H9 (cell line): Measurements from ENCODE around the gene TNFAIP2. TPM values are rescaled to one million over a fixed set of nuclear protein-coding genes. Genes with fewer than 3 reads are reported as not detected.

Experiments
- DNase-seq: peaks from one replicate; pipeline ENCODE4 v3.0.0-alpha.2; 2017
- H2AFZ ChIP-seq: one replicate; pipeline ENCODE4 v1.6.1; 2013; ENCODE audit warnings: mild to moderate bottlenecking, low read length, control low read depth, moderate library complexity
- H2AK5ac ChIP-seq: 2 replicates; pipeline ENCODE4 v1.6.1; 2013; ENCODE audit warnings: low read length, control low read depth, mixed read lengths; ENCODE audit not compliant: insufficient read length
- H2BK120ac ChIP-seq: one replicate; pipeline ENCODE4 v1.6.1; 2013; ENCODE audit warnings: low read depth, mild to moderate bottlenecking, low read length, control low read depth, inconsistent platforms; ENCODE audit not compliant: poor library complexity, severe bottlenecking
- H2BK12ac ChIP-seq: 2 replicates; pipeline ENCODE4 v1.6.1; 2013; ENCODE audit warnings: low read length, control low read depth, mixed read lengths, low read depth; ENCODE audit not compliant: insufficient read length
- H2BK15ac ChIP-seq: 2 replicates; pipeline ENCODE4 v1.6.1; 2013; ENCODE audit warnings: low read depth, low read length, control low read depth
- H2BK20ac ChIP-seq: one replicate; pipeline ENCODE4 v1.6.1; 2013; ENCODE audit warnings: low read depth, mild to moderate bottlenecking, low read length, control low read depth, inconsistent platforms; ENCODE audit not compliant: poor library complexity, severe bottlenecking
- H2BK5ac ChIP-seq: 2 replicates; pipeline ENCODE4 v1.6.1; 2013; ENCODE audit warnings: low read length, control low read depth, mixed read lengths; ENCODE audit not compliant: insufficient read length
- H3K14ac ChIP-seq: 2 replicates; pipeline ENCODE4 v1.6.1; 2013; ENCODE audit warnings: low read length, control low read depth; ENCODE audit not compliant: insufficient read depth
- H3K18ac ChIP-seq: 2 replicates; pipeline ENCODE4 v1.6.1; 2013; ENCODE audit warnings: low read depth, mild to moderate bottlenecking, mixed read lengths, low read length, control low read depth; ENCODE audit not compliant: insufficient read length
- H3K23ac ChIP-seq: 2 replicates; pipeline ENCODE4 v1.6.1; 2013; ENCODE audit warnings: low read length, control low read depth, mixed read lengths, low read depth; ENCODE audit not compliant: insufficient read length
- H3K23me2 ChIP-seq: 2 replicates; pipeline ENCODE4 v1.6.1; 2013; ENCODE audit warnings: low read depth, mild to moderate bottlenecking, mixed read lengths, low read length, control low read depth; ENCODE audit not compliant: insufficient read length, poor library complexity, severe bottlenecking
- H3K27ac ChIP-seq: 2 replicates; pipeline ENCODE4 v1.5.1; 2013; ENCODE audit warnings: low read length, control low read depth, mixed read lengths, low read depth; ENCODE audit not compliant: insufficient read length
- H3K27me3 ChIP-seq: 2 replicates; pipeline ENCODE4 v1.6.1; 2013; ENCODE audit warnings: low read length, control low read depth, inconsistent platforms; ENCODE audit not compliant: insufficient read depth
- H3K4ac ChIP-seq: 2 replicates; pipeline ENCODE4 v1.6.1; 2013; ENCODE audit warnings: low read depth, mild to moderate bottlenecking, control low read depth, inconsistent platforms, low read length, moderate library complexity
- H3K4me1 ChIP-seq: 2 replicates; pipeline ENCODE4 v1.6.1; 2013; ENCODE audit warnings: low read length, control low read depth, inconsistent platforms; ENCODE audit not compliant: insufficient read depth
- H3K4me2 ChIP-seq: 2 replicates; pipeline ENCODE4 v1.6.1; 2013; ENCODE audit warnings: low read length, control low read depth, mixed read lengths; ENCODE audit not compliant: insufficient read length, insufficient read depth
- H3K56ac ChIP-seq: 2 replicates; pipeline ENCODE4 v1.6.1; 2013; ENCODE audit warnings: low read depth, mild to moderate bottlenecking, mixed read lengths, low read length, control low read depth; ENCODE audit not compliant: insufficient read length
- H3K79me1 ChIP-seq: 2 replicates; pipeline ENCODE4 v1.6.1; 2013; ENCODE audit warnings: low read depth, mild to moderate bottlenecking, moderate library complexity, low read length, control low read depth, inconsistent platforms; ENCODE audit not compliant: insufficient read depth, poor library complexity, severe bottlenecking
- H3K79me2 ChIP-seq: 2 replicates; pipeline ENCODE4 v1.6.1; 2013; ENCODE audit warnings: low read length, control low read depth, inconsistent platforms; ENCODE audit not compliant: insufficient read depth
- H3K9ac ChIP-seq: 2 replicates; pipeline ENCODE4 v1.6.1; 2013; ENCODE audit warnings: low read length, control low read depth, mixed read lengths; ENCODE audit not compliant: insufficient read length; ENCODE audit errors: extremely low read depth
- H3K9me3 ChIP-seq: one replicate; pipeline ENCODE4 v1.6.1; 2013; ENCODE audit warnings: low read depth, low read length, inconsistent platforms; ENCODE audit not compliant: control insufficient read depth
- H3T11ph ChIP-seq: one replicate; pipeline ENCODE4 v1.6.1; 2013; ENCODE audit warnings: mild to moderate bottlenecking, low read length, control low read depth, inconsistent platforms
- H4K20me1 ChIP-seq: one replicate; pipeline ENCODE4 v1.6.1; 2013; ENCODE audit not compliant: control insufficient read depth, insufficient read length, insufficient read depth
- H4K5ac ChIP-seq: 2 replicates; pipeline ENCODE4 v1.6.1; 2013; ENCODE audit warnings: low read depth, mild to moderate bottlenecking, mixed read lengths, low read length, control low read depth; ENCODE audit not compliant: insufficient read length
- H4K8ac ChIP-seq: replicated peaks from 2 replicates; pipeline ENCODE4 v1.6.1; 2013; ENCODE audit warnings: low read length, control low read depth, mixed read lengths, low read depth; ENCODE audit not compliant: insufficient read length
- H4K91ac ChIP-seq: 2 replicates; pipeline ENCODE4 v1.6.1; 2013; ENCODE audit warnings: low read depth, mild to moderate bottlenecking, moderate library complexity, mixed read lengths, low read length, control low read depth; ENCODE audit not compliant: insufficient read length
- H3K27ac Mint-ChIP-seq, 3 experiments: 2 replicates in 2 of 3; 3 replicates in 1 of 3; pipeline ENCODE4 v1.8.0; 2020 to 2021; ENCODE audit warnings: mixed read lengths in 3 of 3, mild to moderate bottlenecking in 1 of 3, moderate library complexity in 1 of 3
- H3K27me3 Mint-ChIP-seq: 2 replicates; pipeline ENCODE4 v1.8.0; 2021; ENCODE audit warnings: low read depth, mild to moderate bottlenecking, moderate library complexity, mixed read lengths
- H3K36me3 Mint-ChIP-seq, 3 experiments: 2 replicates in 2 of 3; 3 replicates in 1 of 3; pipeline ENCODE4 v1.8.0; 2020 to 2021; ENCODE audit warnings: low read depth in 3 of 3, mixed read lengths in 3 of 3; ENCODE audit not compliant: insufficient read depth in 1 of 3
- H3K4me1 Mint-ChIP-seq, 2 experiments: 2 replicates each; pipeline ENCODE4 v1.8.0; 2020; ENCODE audit warnings: mixed read lengths in 2 of 2
- H3K4me3 Mint-ChIP-seq, 2 experiments: 2 replicates in 1 of 2; 3 replicates in 1 of 2; pipeline ENCODE4 v1.8.0; 2020 to 2021; ENCODE audit warnings: mild to moderate bottlenecking in 2 of 2, mixed read lengths in 2 of 2, moderate library complexity in 1 of 2
- H3K9me3 Mint-ChIP-seq, 2 experiments: 2 replicates in 1 of 2; 3 replicates in 1 of 2; pipeline ENCODE4 v1.8.0; 2020; ENCODE audit warnings: mild to moderate bottlenecking in 2 of 2, mixed read lengths in 2 of 2, moderate library complexity in 1 of 2
- WGBS: extraction: QIAGEN DNeasy Blood & Tissue Kit; methylation state at CpG from one replicate; pipeline ENCODE4 v1.1.7; 2013; ENCODE audit warnings: missing lambda C conversion rate, low lambda C conversion rate, mixed read lengths; ENCODE audit not compliant: insufficient read length; ENCODE audit errors: extremely low coverage; 5-methylcytosine and 5-hydroxymethylcytosine counted together
- total RNA-seq: library from RNA; stranded (reverse); gene quantifications from 2 replicates; pipeline ENCODE4 v1.2.1, GENCODE V29; 2021
- TF ChIP-seq, protein P1 (sequence below): fragments of 200-600 bp; sonication (generic); conservative IDR thresholded peaks from 3 replicates; pipeline ENCODE4 v1.8.0; 2021; ENCODE audit warnings: antibody characterized with exemption, mild to moderate bottlenecking

The TNFAIP2 gene
- total RNA-seq, 1 experiment from 2014 or later: 29.3 TPM

DNA sequence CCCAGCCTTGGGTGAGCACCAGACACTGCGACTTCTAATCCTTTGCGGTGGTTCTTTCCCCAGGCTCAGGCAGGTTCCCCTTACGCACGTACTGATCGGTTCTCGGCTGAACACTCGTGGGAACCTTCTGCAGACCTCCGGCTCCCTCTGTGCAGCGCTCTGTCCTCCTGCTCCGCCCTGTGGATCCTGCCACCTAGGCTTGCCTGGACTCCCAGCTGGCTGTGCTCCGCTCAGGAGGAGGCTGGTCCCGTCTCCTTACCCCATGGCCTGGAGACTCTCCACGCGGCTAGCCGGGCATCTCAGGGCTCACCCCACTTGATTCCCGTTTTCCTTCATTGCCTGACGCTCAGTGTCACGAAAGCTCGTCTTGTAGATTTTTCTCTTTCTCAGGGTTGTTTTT is 34.7 kb downstream of the TNFAIP2 start:
- peaks cover 0 to 5% (median 2%) of the 10 kb centered on the region in 3 experiments; a peak in 1 of 7 replicates for H3K36me3 Mint-ChIP-seq
- H3K9me3 Mint-ChIP-seq: peaks cover 0 to 12% of the 10 kb centered on the region in 2 experiments; a peak in 3 of 5 replicates
- H2BK120ac ChIP-seq: no peak overlapping the region
- no peaks in the 10 kb centered on the region for H4K20me1 ChIP-seq
- H3K9ac ChIP-seq: no peak overlapping the region
- peaks cover 13% of the 10 kb centered on the region for H3K27me3 Mint-ChIP-seq
- H3K79me1 ChIP-seq: no peaks in the 10 kb centered on the region
- H3K14ac ChIP-seq: no peak overlapping the region
- no peak overlapping the region for H3K23ac ChIP-seq
- TF ChIP-seq, protein P1, sequence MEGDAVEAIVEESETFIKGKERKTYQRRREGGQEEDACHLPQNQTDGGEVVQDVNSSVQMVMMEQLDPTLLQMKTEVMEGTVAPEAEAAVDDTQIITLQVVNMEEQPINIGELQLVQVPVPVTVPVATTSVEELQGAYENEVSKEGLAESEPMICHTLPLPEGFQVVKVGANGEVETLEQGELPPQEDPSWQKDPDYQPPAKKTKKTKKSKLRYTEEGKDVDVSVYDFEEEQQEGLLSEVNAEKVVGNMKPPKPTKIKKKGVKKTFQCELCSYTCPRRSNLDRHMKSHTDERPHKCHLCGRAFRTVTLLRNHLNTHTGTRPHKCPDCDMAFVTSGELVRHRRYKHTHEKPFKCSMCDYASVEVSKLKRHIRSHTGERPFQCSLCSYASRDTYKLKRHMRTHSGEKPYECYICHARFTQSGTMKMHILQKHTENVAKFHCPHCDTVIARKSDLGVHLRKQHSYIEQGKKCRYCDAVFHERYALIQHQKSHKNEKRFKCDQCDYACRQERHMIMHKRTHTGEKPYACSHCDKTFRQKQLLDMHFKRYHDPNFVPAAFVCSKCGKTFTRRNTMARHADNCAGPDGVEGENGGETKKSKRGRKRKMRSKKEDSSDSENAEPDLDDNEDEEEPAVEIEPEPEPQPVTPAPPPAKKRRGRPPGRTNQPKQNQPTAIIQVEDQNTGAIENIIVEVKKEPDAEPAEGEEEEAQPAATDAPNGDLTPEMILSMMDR: no peak
- no peak overlapping the region for H3K4ac ChIP-seq
- H3K79me2 ChIP-seq: no peaks in the 10 kb centered on the region
- no peak overlapping the region for H3K18ac ChIP-seq
- H3K27me3 ChIP-seq: no peaks in the 10 kb centered on the region
- H3K27ac ChIP-seq: no peak overlapping the region
- no peaks in the 10 kb centered on the region; the same call in 1 of the 2 replicates for H3K4me1 ChIP-seq
- no peak overlapping the region for H3K27ac Mint-ChIP-seq
- peak; percentile 27 for DNase-seq
- H4K8ac ChIP-seq: no peak overlapping the region
- H4K91ac ChIP-seq: no peak overlapping the region
- no peak overlapping the region for H3K4me3 Mint-ChIP-seq
- no peak overlapping the region for H4K5ac ChIP-seq
- H3K23me2 ChIP-seq: no peaks in the 10 kb centered on the region
- no peak overlapping the region for H2BK15ac ChIP-seq
- no peak overlapping the region for H2BK12ac ChIP-seq
- H2BK5ac ChIP-seq: no peak overlapping the region
- no peak overlapping the region for H3T11ph ChIP-seq
- H3K9me3 ChIP-seq: peaks cover 14% of the 10 kb centered on the region
- H2AK5ac ChIP-seq: no peak overlapping the region
- H2AFZ ChIP-seq: no peak overlapping the region
- H2BK20ac ChIP-seq: no peak overlapping the region
- peaks cover 8 to 20% of the 10 kb centered on the region in 2 experiments for H3K4me1 Mint-ChIP-seq
- no peak overlapping the region for H3K4me2 ChIP-seq
- WGBS: no CpG with 5 or more reads among the region's 19 CpGs
- no peak overlapping the region for H3K56ac ChIP-seq
